Stimulated activated CD8-positive, alpha-beta memory T cell treated with anti-CD3 and anti-CD28 coated beads, Interleukin-7, amount 100 ng/mL, for 4 hours (primary cell): Measurements from ENCODE around the gene CEP72.
"Not testable (repeated sequence)": the region's sequence is repeated elsewhere in the genome, so short reads cannot be mapped to it uniquely, and the experiment has no call there.

ENCODE experiments used
- DNase-seq, 2 donors: peaks; one replicate each; pipeline ENCODE4 v3.0.0-alpha.2; 2020; ENCODE audit warnings: low read depth in 2 of 2

CEP72 gene

GRCh38 chr5:598564-598890 is 13.6 kb upstream of the CEP72 start:
- no peak for DNase-seq

DNA sequence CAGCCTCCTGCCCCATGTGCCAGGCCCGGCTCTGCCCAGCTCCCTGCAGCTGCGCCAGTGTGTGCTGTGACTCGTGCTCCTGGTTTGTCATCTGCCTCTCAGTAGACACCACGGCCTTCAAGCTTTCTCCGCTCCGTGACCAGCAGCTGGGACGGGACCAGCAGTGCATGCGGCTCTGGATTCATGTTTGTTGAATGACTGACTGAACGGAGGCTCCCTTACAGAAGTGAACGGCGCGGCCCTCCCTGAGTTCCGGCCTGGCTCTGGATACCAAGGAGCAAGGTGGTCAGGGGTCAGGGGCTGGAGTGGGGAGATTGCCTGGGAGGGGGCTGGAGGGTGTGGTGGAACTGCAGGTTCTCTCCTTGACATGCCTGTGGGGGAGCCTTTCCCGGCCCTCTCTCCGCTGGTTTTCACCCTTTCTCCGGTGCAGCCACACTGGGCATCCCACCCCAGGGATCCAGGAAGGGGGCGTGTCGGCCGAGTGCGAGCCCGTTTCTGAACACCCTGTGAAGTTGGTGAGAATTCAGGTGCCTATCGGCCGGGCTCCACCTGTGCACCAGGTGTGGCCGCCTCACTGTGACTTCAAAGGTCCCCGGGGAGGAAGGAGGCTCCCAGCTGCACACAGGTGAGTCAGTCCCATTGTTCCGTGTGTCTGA is 11.1 kb upstream of the CEP72 start:
- DNase-seq, result no peak

GRCh38 chr5:601771-602465 is 10.2 kb upstream of the CEP72 start:
- no peak for DNase-seq

DNA sequence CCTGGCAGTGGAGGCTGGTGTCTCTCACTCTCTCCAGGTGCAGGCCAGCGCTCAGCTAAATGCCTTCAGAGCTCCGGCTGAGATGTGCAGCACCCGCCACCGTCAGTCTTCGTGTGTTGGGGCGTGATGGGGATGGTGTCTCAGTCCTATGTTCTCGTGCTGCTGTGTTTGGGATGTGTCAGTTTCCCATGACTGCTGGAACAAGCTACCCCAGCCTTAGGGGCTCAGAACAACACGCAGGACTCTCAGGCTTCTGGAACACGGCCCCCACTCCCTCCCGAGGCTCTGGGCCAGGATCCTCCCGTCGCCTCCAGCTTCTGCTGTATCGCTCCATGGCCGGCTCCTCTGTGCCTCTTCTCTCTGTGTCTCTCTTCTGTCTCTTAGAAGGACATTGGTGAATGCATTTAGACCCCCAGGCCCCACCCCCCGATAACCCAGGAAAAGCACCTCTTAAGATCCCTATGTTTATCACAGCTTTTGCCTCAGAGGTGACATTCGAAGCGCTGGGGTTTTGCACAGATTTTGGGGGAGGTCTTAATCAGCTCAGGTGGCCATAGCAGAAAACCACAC is 9.6 kb upstream of the CEP72 start:
- no peak for DNase-seq

DNA sequence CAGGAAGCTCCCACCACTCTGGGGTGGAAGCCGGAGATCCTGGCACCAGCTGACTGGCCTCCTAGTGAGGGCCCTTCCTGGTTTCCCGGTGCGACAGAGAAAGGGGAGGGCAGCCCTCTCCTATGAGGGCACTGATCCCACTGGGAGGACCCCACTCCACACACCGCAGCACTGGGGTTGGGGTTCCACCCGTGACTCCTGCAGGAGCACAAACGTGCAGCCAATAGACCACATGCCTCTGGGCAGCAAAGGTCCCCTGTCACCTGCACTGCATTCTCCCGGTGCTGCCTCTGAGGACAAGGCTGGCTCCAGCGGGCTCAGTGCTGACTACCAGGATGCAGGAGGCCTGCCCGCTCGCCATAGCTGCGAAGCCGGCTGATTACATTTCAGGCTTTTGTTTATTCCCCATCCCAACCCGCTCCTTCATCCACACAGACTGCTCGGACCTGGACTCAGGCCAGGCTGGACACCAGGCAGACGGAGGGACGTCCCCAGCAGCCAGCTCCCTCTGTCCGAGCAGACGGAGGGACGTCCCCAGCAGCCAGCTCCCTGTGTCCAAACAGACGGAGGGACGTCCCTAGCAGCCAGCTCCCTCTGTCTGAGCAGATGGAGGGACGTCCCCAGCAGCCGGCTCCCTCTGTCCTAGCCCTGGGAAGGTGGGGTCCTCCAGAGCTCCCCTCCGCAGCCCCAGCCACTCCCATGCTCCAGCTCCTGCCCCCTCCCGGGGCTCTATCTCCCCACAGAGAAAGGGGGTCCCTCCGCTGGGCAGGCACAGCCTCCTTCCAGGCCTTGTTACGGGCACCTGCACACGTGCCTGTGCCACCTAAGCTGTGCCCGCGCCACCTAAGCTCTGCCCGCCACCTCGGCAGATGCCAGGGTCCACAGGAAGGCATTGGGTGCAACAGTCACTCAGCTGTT is 8.8 kb upstream of the CEP72 start:
- DNase-seq, result no peak

GRCh38 chr5:604391-604831 is 7.7 kb upstream of the CEP72 start:
- DNase-seq, result no peak

- not testable (repeated sequence) for DNase-seq
Measured at GRCh38 chr5:605090-605489, 7.0 kb upstream of the CEP72 start.

GRCh38 chr5:606061-606460 is 6.1 kb upstream of the CEP72 start:
- no peak for DNase-seq

- no peak for DNase-seq
Measured at GRCh38 chr5:606526-607399, 5.4 kb upstream of the CEP72 start.

DNA sequence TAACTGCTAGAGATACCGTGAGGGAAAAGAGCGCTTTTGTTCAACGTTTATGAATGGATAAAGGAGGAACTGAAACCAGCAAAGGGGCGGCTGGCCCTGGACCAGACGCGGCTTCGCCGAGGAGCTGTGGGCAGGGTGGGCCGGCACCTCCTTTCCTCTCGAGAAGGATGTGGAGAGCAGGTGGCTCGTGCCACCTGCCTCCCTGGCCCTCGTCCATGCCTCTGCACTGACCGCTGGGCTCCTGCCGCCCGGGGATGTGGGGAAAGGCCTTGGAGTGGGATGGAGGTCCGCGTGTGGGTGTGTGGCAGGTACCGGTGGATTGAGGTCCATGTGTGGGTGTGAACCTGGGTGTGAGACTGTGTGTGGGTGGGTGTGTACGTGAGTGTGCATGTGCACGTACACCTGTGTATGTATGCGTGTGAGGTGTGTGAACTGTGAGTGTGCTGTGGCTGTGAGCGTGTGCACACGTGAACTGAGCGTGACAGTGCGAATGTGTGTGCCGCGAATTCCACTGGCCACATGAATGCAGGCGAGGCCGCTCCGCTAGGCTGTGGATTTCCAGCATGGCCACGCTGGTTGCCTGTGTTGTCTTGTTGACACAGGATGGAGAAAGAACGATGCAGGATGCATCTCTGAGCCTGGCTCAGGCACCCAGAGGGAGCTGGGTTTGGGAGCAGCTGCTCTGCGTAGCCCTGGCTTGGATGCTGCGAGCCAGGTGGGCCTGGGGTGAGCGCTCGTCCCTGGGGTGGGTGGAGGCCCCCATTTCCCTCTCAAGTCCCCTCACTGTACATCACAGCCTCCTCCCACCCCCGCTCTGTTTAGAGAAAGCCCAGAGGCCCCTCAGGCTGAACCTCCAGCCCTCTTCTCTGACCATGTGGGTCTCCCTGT is 4.4 kb upstream of the CEP72 start:
- no peak for DNase-seq

- no peak for DNase-seq
Measured at GRCh38 chr5:608429-609370, 3.4 kb upstream of the CEP72 start.

DNA sequence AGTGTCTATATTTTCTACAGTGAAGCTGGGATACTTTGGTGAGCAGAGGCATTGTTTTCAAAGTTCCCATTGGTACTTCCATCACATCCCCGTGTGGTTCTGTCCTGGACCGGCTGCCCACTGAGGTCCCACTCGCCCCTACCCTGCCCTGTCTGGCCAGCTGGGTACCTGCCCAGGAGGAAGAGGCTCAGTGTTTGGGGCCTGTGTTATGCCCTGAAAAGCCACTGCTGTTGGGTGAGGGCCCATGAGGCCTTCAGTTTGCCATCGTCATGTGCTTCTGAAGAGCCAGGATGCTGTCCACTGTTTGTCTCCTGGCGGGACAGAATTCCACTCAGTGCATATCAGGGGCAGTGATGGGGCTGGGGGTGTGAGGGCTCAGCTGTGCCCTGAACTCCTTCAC is 2.6 kb upstream of the CEP72 start:
- DNase-seq, result no peak

GRCh38 chr5:610011-610743 is 2.0 kb upstream of the CEP72 start:
- DNase-seq, result no peak

DNA sequence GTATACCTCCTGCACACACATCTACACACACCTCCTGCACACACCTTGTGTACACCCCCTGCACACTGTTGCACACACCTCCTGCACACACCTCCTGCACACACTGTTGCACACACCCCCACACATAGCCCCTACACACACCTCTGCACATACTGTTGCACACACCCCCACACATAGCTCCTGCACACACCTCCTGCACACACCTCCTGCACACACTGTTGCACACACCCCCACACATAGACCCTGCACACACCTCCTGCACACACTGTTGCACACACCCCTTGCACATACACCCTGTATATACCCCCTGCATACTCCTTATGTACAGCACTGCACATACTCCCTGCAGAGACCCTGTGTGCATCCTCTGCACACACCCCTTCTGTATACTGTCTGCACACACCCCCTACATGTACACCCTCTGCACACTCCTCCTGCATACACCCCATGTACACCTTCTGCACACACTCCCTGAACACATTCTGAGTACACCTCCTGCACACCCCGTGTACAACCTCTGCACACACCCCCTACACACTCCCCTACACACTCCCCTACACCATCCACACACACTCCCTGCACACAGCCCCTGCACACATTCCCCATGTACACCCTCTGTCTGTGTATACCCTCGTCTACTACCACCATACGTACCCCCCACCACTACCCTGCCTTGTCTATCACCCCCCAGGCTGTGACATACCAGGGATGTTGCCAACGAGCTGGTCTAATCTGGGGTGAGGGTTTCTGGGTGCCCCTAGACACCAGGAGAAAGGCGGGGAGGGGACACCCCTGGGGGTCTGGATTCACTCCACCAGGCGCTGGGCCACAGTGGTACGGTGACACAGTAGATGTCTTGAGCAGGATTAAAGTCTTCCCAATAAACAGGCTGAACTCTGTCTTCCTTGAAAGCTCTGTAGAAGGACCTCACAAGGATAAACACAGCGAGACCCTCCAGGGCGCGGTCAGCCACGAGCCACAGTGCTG is 1.1 kb upstream of the CEP72 start:
- DNase-seq, result no peak

GRCh38 chr5:612498-613424 is 621 bp downstream of the CEP72 start:
- DNase-seq, result no peak

DNA sequence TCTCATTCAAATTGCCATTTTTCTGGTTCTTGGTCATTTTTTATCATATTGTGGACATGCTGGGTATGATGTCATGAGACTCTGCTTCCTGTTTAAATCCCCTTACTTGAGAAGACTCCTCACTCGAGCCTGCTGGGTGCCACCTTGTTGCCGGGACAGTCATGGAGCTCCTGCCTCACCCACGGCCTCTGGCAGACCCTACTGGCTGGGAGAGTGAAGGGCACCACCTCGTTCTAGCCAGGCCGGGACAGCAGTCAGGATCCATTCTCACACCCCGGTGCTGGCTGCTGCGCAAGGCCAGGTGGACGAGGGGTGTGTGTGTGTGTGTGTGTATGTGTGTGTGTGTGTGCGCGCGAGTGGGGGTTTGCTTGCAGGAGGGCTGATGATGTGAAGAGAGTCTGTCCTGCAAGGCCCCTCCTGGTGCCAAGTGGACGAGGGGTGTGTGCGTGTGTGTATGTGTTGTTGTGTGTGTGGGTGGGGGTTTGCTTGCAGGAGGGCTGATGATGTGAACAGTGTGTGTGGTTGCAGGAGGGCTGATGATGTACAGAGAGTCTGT is 4.4 kb downstream of the CEP72 start:
- no peak for DNase-seq
